Activated naive CD8-positive, alpha-beta T cell (primary cell): Measurements from ENCODE around the gene SLC6A3.

Experiments used
- H3K27ac Mint-ChIP-seq: one replicate; pipeline ENCODE4 v1.8.0; 2021; ENCODE audit warnings: mixed read lengths
- H3K27me3 Mint-ChIP-seq: one replicate; pipeline ENCODE4 v1.8.0; 2021; ENCODE audit warnings: mixed read lengths
- H3K36me3 Mint-ChIP-seq: one replicate; pipeline ENCODE4 v1.8.0; 2021; ENCODE audit warnings: mixed read lengths
- H3K4me1 Mint-ChIP-seq: one replicate; pipeline ENCODE4 v1.8.0; 2021; ENCODE audit warnings: low read depth, mixed read lengths
- H3K4me3 Mint-ChIP-seq: one replicate; pipeline ENCODE4 v1.8.0; 2021; ENCODE audit warnings: mild to moderate bottlenecking, mixed read lengths
- H3K9me3 Mint-ChIP-seq: one replicate; pipeline ENCODE4 v1.8.0; 2021; ENCODE audit warnings: low read depth, mixed read lengths

SLC6A3 gene

DNA sequence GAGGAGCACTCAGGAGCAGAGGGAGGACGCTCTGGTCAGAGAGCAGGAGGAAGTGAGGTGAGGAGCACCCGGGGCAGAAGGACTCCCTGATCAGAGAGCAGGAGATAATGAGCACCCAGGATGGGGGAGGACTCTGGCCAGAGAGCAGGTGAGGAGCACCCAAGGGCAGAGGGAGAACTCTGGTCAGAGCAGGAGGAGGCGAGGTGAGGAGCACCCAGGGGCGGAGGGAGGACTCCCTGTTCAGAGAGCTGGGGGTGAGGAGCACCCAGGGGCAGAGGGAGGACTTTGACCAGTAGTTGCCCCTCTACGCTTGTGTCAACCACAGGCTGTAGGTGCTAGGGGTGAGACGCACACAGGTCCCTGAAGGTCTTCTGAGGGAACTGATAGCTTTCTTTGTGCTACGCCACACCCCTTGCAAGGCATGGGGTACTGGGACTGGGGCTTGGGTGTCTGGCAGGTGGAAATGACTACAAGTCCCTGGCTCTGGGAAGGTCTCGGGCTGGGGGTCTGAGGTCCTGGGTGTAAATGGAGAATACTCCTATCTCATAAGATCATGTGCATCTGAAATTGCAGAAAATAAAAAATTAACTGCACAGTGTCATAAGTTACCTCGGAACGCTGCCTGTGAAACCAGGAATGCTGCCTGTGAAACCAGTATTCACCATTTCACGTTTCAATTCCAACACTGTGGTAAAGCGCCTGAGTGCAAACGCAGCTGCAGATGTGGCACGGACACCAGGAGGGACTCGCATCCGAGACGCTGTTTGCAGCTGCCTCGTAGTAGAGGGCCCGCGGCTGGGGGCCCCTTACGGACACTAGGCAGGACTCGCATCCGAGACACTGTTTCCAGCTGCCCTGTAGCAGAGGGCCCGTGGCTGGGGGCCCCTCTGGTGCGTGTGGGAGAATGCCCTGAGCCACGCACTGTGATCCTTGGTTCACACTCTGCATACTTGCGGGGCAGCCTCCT, 27.0 kb upstream of the SLC6A3 start:
- no peaks in the 10 kb centered on the region for H3K9me3 Mint-ChIP-seq
- H3K4me1 Mint-ChIP-seq = no peaks in the 10 kb centered on the region
- no peak overlapping the region for H3K27ac Mint-ChIP-seq
- no peak overlapping the region for H3K4me3 Mint-ChIP-seq
- H3K36me3 Mint-ChIP-seq = no peaks in the 10 kb centered on the region
- no peaks in the 10 kb centered on the region for H3K27me3 Mint-ChIP-seq

DNA sequence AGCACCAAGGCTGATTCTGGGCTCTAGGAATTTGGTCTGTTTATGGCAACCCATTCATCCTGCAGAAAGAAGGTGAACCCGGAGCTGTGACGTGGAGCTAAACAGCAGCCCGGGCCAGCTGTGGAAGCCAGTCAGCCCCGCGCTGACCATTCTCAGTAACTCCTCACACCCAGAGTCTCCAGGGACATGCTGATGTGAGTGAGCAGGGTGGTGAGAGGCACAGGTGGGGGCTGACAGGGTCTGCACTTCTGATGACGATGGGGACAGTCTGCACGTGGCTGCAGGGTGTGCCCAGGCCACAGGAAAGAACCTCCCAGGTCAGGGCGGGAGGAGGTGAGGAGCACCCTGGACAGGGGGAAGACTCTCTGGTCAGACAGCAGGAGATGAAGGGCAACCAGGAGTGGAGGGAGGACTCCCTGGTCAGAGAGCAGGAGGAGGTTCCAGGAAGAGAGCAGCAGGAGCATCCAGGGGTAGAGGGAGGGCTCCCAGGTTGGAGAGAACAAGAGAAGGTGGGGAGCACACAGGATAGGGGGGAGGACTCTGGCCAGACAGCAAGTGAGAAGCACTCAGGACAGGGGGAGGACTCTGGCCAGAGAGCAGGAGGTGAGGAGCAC, 26.1 kb upstream of the SLC6A3 start:
- Mint-ChIP-seq H3K27ac (no peak overlapping the region), H3K9me3 (no peaks in the 10 kb centered on the region), H3K4me3 (no peak overlapping the region), H3K27me3 (no peaks in the 10 kb centered on the region), H3K36me3 (no peaks in the 10 kb centered on the region), H3K4me1 (no peaks in the 10 kb centered on the region)

- Mint-ChIP-seq H3K36me3 (no peaks in the 10 kb centered on the region), H3K27ac (no peak overlapping the region), H3K27me3 (no peaks in the 10 kb centered on the region), H3K9me3 (no peaks in the 10 kb centered on the region), H3K4me1 (no peaks in the 10 kb centered on the region), H3K4me3 (no peak overlapping the region)
Measured at GRCh38 chr5:1470762-1471211, 25.5 kb upstream of the SLC6A3 start.

GRCh38 chr5:1468629-1469527, 23.6 kb upstream of the SLC6A3 start:
- H3K9me3 Mint-ChIP-seq = no peaks in the 10 kb centered on the region
- H3K36me3 Mint-ChIP-seq = no peaks in the 10 kb centered on the region
- no peaks in the 10 kb centered on the region for H3K27me3 Mint-ChIP-seq
- no peaks in the 10 kb centered on the region for H3K4me1 Mint-ChIP-seq
- no peak overlapping the region for H3K4me3 Mint-ChIP-seq
- no peak overlapping the region for H3K27ac Mint-ChIP-seq

DNA sequence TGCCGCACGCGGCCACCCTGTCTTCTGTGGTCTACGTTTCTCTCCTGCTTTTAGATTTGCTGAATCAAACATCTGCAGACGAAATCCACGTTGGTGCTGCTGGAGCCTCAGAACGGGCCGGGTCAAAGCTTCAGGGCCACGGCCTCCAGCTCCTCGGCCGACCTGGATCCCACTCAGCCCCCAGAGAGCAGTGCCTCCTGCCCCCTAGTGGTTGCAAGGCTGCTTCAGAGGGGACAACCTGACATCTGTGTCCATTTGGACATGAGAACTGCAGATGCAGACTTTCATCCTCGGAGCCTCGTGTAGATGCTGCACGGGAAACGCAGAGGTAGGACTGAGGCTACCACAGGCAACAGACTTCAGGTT, 23.0 kb upstream of the SLC6A3 start:
- H3K27ac Mint-ChIP-seq = no peak overlapping the region
- H3K4me1 Mint-ChIP-seq = no peaks in the 10 kb centered on the region
- no peaks in the 10 kb centered on the region for H3K27me3 Mint-ChIP-seq
- no peaks in the 10 kb centered on the region for H3K36me3 Mint-ChIP-seq
- H3K4me3 Mint-ChIP-seq = no peak overlapping the region
- no peaks in the 10 kb centered on the region for H3K9me3 Mint-ChIP-seq

DNA sequence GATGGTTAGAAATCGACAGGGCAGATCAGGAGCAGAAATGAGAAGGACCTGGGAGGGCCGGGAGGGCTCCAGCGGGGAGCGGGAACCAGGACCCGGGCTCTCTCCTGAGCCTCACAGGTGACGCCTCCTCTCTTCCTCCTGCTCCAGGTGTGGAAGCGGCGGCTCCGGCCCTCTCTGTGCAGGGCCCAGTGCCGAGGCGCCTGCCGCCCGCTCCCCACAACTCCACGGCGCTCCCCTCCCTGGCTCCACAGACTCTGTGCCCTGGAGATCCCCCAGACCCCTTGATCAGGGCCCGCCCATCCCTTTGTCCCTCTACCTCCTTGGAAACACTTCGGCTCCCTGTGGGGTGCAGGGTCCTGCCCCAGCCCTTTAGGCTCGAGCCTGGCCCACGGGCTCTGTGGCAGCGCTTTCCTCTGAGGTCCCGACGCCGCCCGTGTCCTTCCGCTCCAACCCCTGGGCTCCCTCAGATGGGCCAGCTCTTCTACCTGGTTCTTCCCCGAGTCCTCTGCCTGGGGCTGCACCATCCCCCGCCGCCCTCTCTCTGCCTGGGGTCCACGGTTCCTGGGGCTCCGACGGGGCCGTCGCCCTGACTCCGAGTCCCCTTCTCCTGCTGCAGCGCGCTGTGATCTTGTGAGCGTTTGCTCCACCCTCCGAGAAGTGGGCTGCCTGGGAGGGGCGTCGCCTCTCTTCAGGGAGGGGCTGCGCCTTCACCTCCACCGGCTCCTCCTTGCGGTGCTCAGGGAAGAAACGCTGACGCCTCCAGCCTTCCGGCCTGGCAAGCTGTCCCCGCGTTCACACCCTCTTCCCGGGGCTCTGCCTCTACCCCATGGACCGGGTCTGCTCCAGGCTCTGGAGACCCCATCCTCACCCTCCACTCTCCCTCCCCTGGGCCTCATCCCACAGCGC, 22.4 kb upstream of the SLC6A3 start:
- Mint-ChIP-seq H3K27me3 (no peaks in the 10 kb centered on the region), H3K4me3 (no peak overlapping the region), H3K4me1 (no peaks in the 10 kb centered on the region), H3K27ac (no peak overlapping the region), H3K36me3 (no peaks in the 10 kb centered on the region), H3K9me3 (no peaks in the 10 kb centered on the region)

DNA sequence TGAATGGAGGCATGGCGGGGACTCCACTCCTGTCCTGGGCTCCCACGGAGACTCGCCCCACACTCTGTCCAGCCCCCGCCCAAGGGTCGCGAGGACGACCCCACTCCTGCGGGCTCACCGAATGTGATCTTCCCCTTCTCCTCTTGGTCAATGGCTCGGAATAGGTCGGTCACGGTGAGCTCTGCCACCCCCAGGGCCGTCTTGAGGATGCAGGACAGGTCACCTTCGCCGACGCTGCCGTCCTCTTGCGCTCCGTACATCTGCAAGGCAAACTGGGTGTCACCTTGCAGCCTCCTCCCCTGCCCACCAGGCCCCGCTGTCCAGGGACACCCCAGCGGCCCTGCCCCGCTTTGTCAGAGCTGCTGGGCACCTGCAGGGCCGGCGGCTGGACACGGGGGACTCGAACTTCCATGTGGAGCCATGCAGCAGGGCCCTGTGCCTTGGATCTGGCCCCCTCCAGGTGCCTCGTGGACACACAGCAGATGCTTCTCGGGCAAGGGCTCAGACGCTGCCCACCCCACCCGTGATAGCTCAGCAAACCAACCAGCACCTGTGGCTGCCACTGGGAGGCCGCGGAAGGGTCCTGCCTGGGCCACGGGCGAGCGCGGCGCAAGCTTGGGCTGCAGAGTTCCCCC, 21.5 kb upstream of the SLC6A3 start:
- Mint-ChIP-seq H3K27me3 (no peaks in the 10 kb centered on the region), H3K36me3 (no peaks in the 10 kb centered on the region), H3K27ac (no peak overlapping the region), H3K4me1 (no peaks in the 10 kb centered on the region), H3K4me3 (no peak overlapping the region), H3K9me3 (no peaks in the 10 kb centered on the region)

DNA sequence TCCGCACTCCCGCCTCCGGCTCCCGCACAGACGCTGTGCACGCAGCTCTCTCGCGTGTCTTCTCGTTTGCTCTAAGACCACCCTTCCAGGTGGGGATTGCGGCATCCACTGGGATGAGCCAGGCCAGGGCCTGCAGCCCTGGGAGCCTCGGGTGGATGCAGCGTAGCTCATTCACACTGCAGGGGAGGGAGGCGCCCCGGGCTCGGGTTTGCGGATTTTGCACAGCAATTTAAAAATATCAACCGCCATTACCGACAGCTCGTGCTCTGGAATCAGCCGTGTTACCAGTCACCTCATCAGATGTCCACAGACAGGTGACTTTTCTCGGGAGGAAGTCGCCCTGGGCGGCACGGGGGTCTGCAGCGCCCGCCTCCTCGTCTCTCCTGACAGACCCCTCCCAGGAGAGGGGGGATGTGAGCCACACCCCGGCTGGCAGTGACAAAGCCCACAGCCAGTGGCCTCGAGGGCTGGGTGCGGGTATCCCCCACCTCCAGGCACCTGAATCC, 20.8 kb upstream of the SLC6A3 start:
- Mint-ChIP-seq H3K4me3 (no peak overlapping the region), H3K9me3 (no peaks in the 10 kb centered on the region)

GRCh38 chr5:1465117-1465516, 19.9 kb upstream of the SLC6A3 start:
- Mint-ChIP-seq H3K27me3 (no peaks in the 10 kb centered on the region), H3K4me1 (no peaks in the 10 kb centered on the region), H3K4me3 (no peak overlapping the region), H3K36me3 (peaks cover 2% of the 10 kb centered on the region), H3K9me3 (no peaks in the 10 kb centered on the region), H3K27ac (no peak overlapping the region)

More for the DNA sequence above, 20.8 kb upstream of the SLC6A3 start:
- H3K4me1 Mint-ChIP-seq = no peaks in the 10 kb centered on the region
- peaks cover under 1% of the 10 kb centered on the region for H3K36me3 Mint-ChIP-seq
- H3K27ac Mint-ChIP-seq = no peak overlapping the region
- H3K27me3 Mint-ChIP-seq = no peaks in the 10 kb centered on the region

DNA sequence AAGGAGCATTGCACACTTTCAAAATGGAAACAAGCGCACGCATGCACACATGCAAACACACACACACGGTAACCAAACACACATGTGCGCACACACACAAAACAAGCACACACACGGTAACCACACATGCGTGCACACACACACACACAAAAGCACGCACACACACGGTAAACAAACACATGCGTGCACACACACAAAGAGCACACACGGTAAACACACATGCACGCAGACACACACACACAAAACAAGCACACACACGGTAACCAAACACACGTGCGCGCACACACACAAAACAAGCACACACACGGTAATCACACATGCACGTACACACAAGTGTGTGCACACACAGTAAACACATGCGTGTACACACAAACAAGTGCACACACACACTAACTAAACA, 19.3 kb upstream of the SLC6A3 start:
- H3K4me1 Mint-ChIP-seq = no peaks in the 10 kb centered on the region
- H3K36me3 Mint-ChIP-seq = peaks cover 4% of the 10 kb centered on the region
- no peaks in the 10 kb centered on the region for H3K9me3 Mint-ChIP-seq
- no peak overlapping the region for H3K27ac Mint-ChIP-seq
- no peaks in the 10 kb centered on the region for H3K27me3 Mint-ChIP-seq
- H3K4me3 Mint-ChIP-seq = no peak overlapping the region

GRCh38 chr5:1464096-1464446, 18.8 kb upstream of the SLC6A3 start:
- H3K27me3 Mint-ChIP-seq = no peaks in the 10 kb centered on the region
- H3K36me3 Mint-ChIP-seq = peaks cover 4% of the 10 kb centered on the region
- H3K9me3 Mint-ChIP-seq = no peaks in the 10 kb centered on the region
- H3K27ac Mint-ChIP-seq = no peak overlapping the region
- no peak overlapping the region for H3K4me3 Mint-ChIP-seq
- H3K4me1 Mint-ChIP-seq = no peaks in the 10 kb centered on the region

GRCh38 chr5:1463326-1464095, 18.3 kb upstream of the SLC6A3 start:
- Mint-ChIP-seq H3K9me3 (no peaks in the 10 kb centered on the region), H3K27me3 (no peaks in the 10 kb centered on the region), H3K4me1 (no peaks in the 10 kb centered on the region), H3K36me3 (peaks cover 4% of the 10 kb centered on the region), H3K4me3 (no peak overlapping the region), H3K27ac (no peak overlapping the region)

DNA sequence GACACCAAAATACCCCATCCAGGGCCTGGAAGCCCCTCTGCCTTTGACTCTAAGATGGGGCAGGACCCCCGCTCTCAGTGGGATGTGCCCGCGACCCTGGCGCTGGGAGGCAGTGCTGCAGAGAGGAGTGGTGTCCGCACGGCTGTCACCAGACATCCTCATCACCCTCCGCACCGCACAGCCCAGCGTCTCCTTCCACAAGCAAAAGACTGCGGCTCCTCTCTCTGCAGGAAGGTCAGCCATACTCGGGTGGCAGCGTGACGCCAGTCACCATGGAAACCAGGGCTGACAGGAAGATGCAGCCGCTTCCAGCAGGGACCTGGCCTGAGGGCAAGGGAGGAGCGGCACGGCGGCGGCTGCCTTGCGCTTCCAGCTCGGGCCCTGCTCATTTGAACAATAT, 17.1 kb upstream of the SLC6A3 start:
- Mint-ChIP-seq H3K27me3 (no peaks in the 10 kb centered on the region), H3K4me1 (no peaks in the 10 kb centered on the region), H3K4me3 (no peak overlapping the region), H3K9me3 (no peaks in the 10 kb centered on the region), H3K36me3 (peaks cover 4% of the 10 kb centered on the region), H3K27ac (no peak overlapping the region)
